ENCODE measurements around the gene TMEM185B. TPM values are rescaled to one million over a fixed set of nuclear protein-coding genes. Genes with fewer than 3 reads are reported as not detected.
"Not testable (repeated sequence)": the region's sequence is repeated elsewhere in the genome, so short reads cannot be mapped to it uniquely, and the experiment has no call there.

TMEM185B gene
- total RNA-seq, 1 experiment from 2014 or later = 69.9 TPM

DNA sequence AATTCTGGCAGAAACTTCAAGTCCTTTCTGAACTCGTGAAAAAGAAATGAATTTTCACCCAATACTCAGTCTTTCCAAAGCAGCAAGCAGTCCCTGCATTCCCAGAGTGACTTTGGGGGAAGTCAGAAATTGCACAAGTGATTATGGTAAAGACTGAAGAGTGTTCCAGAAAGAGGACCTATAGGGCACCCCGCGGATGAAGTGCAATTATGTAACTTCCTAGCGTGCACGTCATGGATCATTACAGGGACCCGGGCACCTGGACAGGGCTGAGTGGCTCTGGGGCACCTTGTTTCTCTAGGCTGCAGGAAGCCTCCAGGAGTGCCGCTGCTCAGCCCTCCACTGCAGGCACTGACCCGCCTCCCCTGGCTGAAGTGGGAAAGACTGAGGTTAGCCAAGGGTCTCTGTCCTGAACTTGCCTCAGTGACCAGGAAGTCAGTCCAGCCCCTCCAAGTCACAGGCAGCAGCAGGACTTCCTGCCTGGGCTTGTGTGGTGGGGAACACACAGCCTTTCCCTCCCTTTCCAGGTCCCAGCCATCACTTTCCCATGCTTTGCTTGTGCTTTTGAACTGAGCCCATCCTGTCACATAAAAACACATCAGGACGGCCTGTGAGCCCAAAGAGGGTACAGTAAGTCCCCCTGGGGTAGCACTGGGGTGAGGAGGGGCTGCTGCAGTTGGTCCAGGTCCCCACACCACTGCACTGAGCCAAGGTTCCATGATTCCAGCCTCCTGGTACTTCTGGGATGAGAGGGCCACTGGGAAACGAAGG lies 19.8 kb downstream of the TMEM185B start:
- no peaks in the 10 kb centered on the region for H3K36me3 ChIP-seq (ENCODE audit: control insufficient read depth, insufficient read depth, low read length)
- Mint-ChIP-seq H3K4me1 (ENCODE audit: low read depth, unreplicated experiment) (no peaks in the 10 kb centered on the region), H3K4me3 (ENCODE audit: unreplicated experiment) (no peak overlapping the region), H3K27me3 (ENCODE audit: insufficient read depth, unreplicated experiment) (no peaks in the 10 kb centered on the region), H3K9me3 (ENCODE audit: unreplicated experiment) (peaks cover 9% of the 10 kb centered on the region), H3K36me3 (ENCODE audit: insufficient read depth, unreplicated experiment) (peaks cover 6% of the 10 kb centered on the region), H3K27ac (ENCODE audit: unreplicated experiment) (no peak overlapping the region)
- ChIA-PET CTCF (interaction anchor here (0.7 kb wide), 1 partner anchor 9 kb away, joined by 3 read pairs; no protein-coding TSS in a partner anchor), POLR2A (no interaction called here)
- no TSS peak for BruUV-seq (replicated peaks)
- intact Hi-C loops (cut with micrococcal nuclease; ENCODE audit: unreplicated experiment) = no loop called here
- no peak overlapping the region for H3K4me3 ChIP-seq (ENCODE audit: low read depth, low read length)
- H3K4me1 ChIP-seq = no peaks in the 10 kb centered on the region
- H3K27me3 ChIP-seq (replicated peaks; ENCODE audit: control insufficient read depth, insufficient read depth, low read length) = no peaks in the 10 kb centered on the region
- H3K9me3 ChIP-seq = peaks cover 1% of the 10 kb centered on the region; the same call in 1 of the 2 replicates
- peak in 1 of 2 experiments; percentile 28 for DNase-seq
- TF ChIP-seq, protein P1, sequence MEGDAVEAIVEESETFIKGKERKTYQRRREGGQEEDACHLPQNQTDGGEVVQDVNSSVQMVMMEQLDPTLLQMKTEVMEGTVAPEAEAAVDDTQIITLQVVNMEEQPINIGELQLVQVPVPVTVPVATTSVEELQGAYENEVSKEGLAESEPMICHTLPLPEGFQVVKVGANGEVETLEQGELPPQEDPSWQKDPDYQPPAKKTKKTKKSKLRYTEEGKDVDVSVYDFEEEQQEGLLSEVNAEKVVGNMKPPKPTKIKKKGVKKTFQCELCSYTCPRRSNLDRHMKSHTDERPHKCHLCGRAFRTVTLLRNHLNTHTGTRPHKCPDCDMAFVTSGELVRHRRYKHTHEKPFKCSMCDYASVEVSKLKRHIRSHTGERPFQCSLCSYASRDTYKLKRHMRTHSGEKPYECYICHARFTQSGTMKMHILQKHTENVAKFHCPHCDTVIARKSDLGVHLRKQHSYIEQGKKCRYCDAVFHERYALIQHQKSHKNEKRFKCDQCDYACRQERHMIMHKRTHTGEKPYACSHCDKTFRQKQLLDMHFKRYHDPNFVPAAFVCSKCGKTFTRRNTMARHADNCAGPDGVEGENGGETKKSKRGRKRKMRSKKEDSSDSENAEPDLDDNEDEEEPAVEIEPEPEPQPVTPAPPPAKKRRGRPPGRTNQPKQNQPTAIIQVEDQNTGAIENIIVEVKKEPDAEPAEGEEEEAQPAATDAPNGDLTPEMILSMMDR (IDR thresholded peaks at IDR 0.05; ENCODE audit: insufficient read depth in 1 of 2, low read depth in 1 of 2, low read length in 1 of 2, severe bottlenecking in 1 of 2, unreplicated experiment in 1 of 2) = no peak

DNA sequence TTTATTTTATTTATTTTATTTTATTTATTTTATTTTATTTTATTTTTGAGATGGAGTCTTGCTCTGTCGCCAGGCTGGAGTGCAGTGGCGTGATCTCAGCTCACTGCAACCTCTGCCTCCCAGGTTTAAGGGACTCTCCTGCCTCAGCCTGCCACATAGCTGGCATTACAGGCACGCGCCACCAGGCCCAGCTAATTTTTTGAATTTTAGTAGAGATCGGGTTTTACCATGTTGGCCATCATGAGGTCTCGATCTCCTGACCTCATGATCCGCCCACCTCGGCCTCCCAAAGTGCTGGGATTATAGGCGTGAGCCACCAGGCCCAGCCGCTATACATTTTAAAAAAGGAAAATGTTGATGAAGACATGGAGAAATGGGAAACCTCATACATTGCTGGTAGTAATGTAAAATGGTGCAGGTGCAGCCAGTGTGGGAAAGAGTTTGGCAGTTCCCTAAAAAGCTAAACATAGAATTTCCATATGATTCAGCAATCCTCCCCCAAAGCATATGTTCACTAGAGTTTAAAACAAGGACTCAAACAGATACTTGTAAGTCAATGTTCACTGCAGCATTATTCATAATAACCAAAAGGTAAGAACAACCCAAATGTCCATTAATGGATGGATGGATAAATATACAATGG lies 23.3 kb downstream of the TMEM185B start:
- BruUV-seq (replicated peaks); H3K4me1 ChIP-seq; intact Hi-C loops (cut with micrococcal nuclease; ENCODE audit: unreplicated experiment); H3K27ac Mint-ChIP-seq (ENCODE audit: unreplicated experiment); CTCF ChIA-PET; H3K4me3 ChIP-seq (ENCODE audit: low read depth, low read length); H3K27me3 ChIP-seq (replicated peaks; ENCODE audit: control insufficient read depth, insufficient read depth, low read length); H3K27me3 Mint-ChIP-seq (ENCODE audit: insufficient read depth, unreplicated experiment); H3K4me3 Mint-ChIP-seq (ENCODE audit: unreplicated experiment); H3K36me3 Mint-ChIP-seq (ENCODE audit: insufficient read depth, unreplicated experiment); H3K4me1 Mint-ChIP-seq (ENCODE audit: low read depth, unreplicated experiment); POLR2A ChIA-PET; H3K9me3 ChIP-seq; H3K36me3 ChIP-seq (ENCODE audit: control insufficient read depth, insufficient read depth, low read length); DNase-seq: not testable (repeated sequence)
- H3K9me3 Mint-ChIP-seq (ENCODE audit: unreplicated experiment) = peaks cover 14% of the 10 kb centered on the region

DNA sequence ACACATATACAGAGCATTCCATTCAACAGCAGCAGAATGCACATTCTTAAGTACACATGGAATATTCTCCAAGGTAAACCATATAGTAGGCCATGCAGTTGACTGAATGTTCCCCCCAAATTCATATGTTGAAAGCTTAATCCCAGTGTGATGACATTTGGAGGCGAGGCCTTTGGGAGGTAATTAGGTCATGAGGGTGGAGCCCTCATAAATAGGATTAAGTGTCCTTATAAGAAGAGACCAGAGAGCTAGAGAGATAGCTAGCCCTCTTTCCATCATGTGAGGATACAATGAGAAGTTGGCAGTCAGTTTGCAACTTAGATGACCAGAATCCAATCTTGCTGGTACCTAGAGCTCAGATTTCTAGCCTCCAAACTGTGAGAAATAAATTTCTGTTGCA lies 27.6 kb downstream of the TMEM185B start:
- DNase-seq = no peak
- H3K4me3 Mint-ChIP-seq (ENCODE audit: unreplicated experiment) = no peak overlapping the region
- Histone ChIP-seq H3K9me3 (peaks cover 10% of the 10 kb centered on the region), H3K4me1 (no peaks in the 10 kb centered on the region), H3K36me3 (ENCODE audit: control insufficient read depth, insufficient read depth, low read length) (no peaks in the 10 kb centered on the region), H3K27me3 (replicated peaks; ENCODE audit: control insufficient read depth, insufficient read depth, low read length) (no peaks in the 10 kb centered on the region), H3K4me3 (ENCODE audit: low read depth, low read length) (no peak overlapping the region)
- no peaks in the 10 kb centered on the region for H3K36me3 Mint-ChIP-seq (ENCODE audit: insufficient read depth, unreplicated experiment)
- intact Hi-C loops (cut with micrococcal nuclease; ENCODE audit: unreplicated experiment) = no loop called here
- no peak overlapping the region for H3K27ac Mint-ChIP-seq (ENCODE audit: unreplicated experiment)
- POLR2A ChIA-PET = no interaction called here
- peaks cover 26% of the 10 kb centered on the region for H3K9me3 Mint-ChIP-seq (ENCODE audit: unreplicated experiment)
- H3K4me1 Mint-ChIP-seq (ENCODE audit: low read depth, unreplicated experiment) = no peaks in the 10 kb centered on the region
- BruUV-seq (replicated peaks) = no TSS peak
- CTCF ChIA-PET = no interaction called here
- TF ChIP-seq, protein P1 (IDR thresholded peaks at IDR 0.05; ENCODE audit: insufficient read depth in 1 of 2, low read depth in 1 of 2, low read length in 1 of 2, severe bottlenecking in 1 of 2, unreplicated experiment in 1 of 2) = no peak
- H3K27me3 Mint-ChIP-seq (ENCODE audit: insufficient read depth, unreplicated experiment) = no peaks in the 10 kb centered on the region

Data from Caco-2 (cell line).